CD14-positive monocyte (primary cell): ENCODE measurements around the gene AOPEP. TPM values are rescaled to one million over a fixed set of nuclear protein-coding genes. Genes with fewer than 3 reads are reported as not detected.

Experiments
- DNase-seq, 3 donors: peaks; one replicate each; pipeline ENCODE4 v3.0.0-alpha.2; 2011 to 2022
- H2AFZ ChIP-seq: 2 replicates; pipeline ENCODE4 v1.6.0; 2012; ENCODE audit warnings: mild to moderate bottlenecking, low read depth, low read length, inconsistent platforms; ENCODE audit not compliant: insufficient read depth, poor library complexity, severe bottlenecking
- H3K27ac ChIP-seq, 2 donors: 1 replicate in 1 of 2; 2 replicates in 1 of 2; pipeline ENCODE4 v1.5.1; 2012 to 2013; ENCODE audit warnings: low read length in 2 of 2, control low read depth in 1 of 2, inconsistent platforms in 1 of 2, low read depth in 1 of 2, mild to moderate bottlenecking in 1 of 2
- H3K27me3 ChIP-seq, 2 donors: one replicate each; pipeline versions ENCODE4 v1.6.0 to v1.6.1; 2011 to 2013; ENCODE audit warnings: low read length in 2 of 2; ENCODE audit not compliant: control insufficient read depth in 2 of 2, insufficient read depth in 2 of 2
- H3K36me3 ChIP-seq, 2 donors: replicated peaks in 1 of 2; 1 replicate in 1 of 2; 2 replicates in 1 of 2; pipeline versions ENCODE4 v1.5.1 to v1.6.1; 2012 to 2013; ENCODE audit warnings: low read length in 2 of 2, control low read depth in 1 of 2, inconsistent platforms in 1 of 2, mild to moderate bottlenecking in 1 of 2; ENCODE audit not compliant: insufficient read depth in 2 of 2, control insufficient read depth in 1 of 2
- H3K4me1 ChIP-seq, 2 donors: 1 replicate in 1 of 2; 2 replicates in 1 of 2; pipeline versions ENCODE4 v1.5.1 to v1.6.1; 2012 to 2013; ENCODE audit warnings: low read length in 2 of 2, control low read depth in 1 of 2, inconsistent platforms in 1 of 2, mild to moderate bottlenecking in 1 of 2, moderate library complexity in 1 of 2; ENCODE audit not compliant: insufficient read depth in 2 of 2, control insufficient read depth in 1 of 2
- H3K4me2 ChIP-seq: replicated peaks from 2 replicates; pipeline ENCODE3; 2012; ENCODE audit warnings: low read length, moderate library complexity, mild to moderate bottlenecking; ENCODE audit not compliant: poor library complexity, severe bottlenecking; ENCODE audit errors: extremely low read depth
- H3K4me3 ChIP-seq, 3 experiments: fragments of 200-600 bp in 1 of 3; sonication (generic) in 1 of 3; replicated peaks in 1 of 3; 1 replicate in 2 of 3; 2 replicates in 1 of 3; pipeline ENCODE4 v1.5.1; 2011 to 2013; ENCODE audit warnings: low read length in 3 of 3, mild to moderate bottlenecking in 3 of 3, control low read depth in 2 of 3, low read depth in 2 of 3, inconsistent platforms in 1 of 3, moderate library complexity in 1 of 3
- H3K79me2 ChIP-seq: 2 replicates; pipeline ENCODE4 v1.6.0; 2012; ENCODE audit warnings: mild to moderate bottlenecking, control low read depth, inconsistent platforms, low read length, moderate library complexity; ENCODE audit not compliant: insufficient read depth
- H3K9ac ChIP-seq: 2 replicates; pipeline ENCODE4 v1.6.0; 2017; ENCODE audit warnings: low read length, mild to moderate bottlenecking; ENCODE audit not compliant: insufficient read depth, poor library complexity, severe bottlenecking
- H3K9me3 ChIP-seq, 2 donors: replicated peaks in 1 of 2; 1 replicate in 1 of 2; 2 replicates in 1 of 2; pipeline versions ENCODE4 v1.5.1 to v1.6.1; 2012 to 2013; ENCODE audit warnings: low read length in 2 of 2, control low read depth in 1 of 2; ENCODE audit not compliant: control insufficient read depth in 1 of 2, insufficient read depth in 1 of 2
- H4K20me1 ChIP-seq: 2 replicates; pipeline ENCODE4 v1.6.0; 2012; ENCODE audit warnings: mild to moderate bottlenecking, low read length, control low read depth, moderate library complexity; ENCODE audit not compliant: insufficient read depth
- H3K27ac Mint-ChIP-seq, 7 donors: one replicate each; pipeline ENCODE4 v1.8.0; 2020; ENCODE audit warnings: mild to moderate bottlenecking in 7 of 7, mixed read lengths in 7 of 7, moderate library complexity in 6 of 7, inconsistent platforms in 2 of 7
- H3K27me3 Mint-ChIP-seq, 3 donors: one replicate each; pipeline ENCODE4 v1.8.0; 2021 to 2022; ENCODE audit warnings: low read depth in 3 of 3, mild to moderate bottlenecking in 3 of 3, mixed read lengths in 3 of 3, moderate library complexity in 3 of 3, inconsistent platforms in 1 of 3
- H3K36me3 Mint-ChIP-seq, 2 donors: one replicate each; pipeline ENCODE4 v1.8.0; 2020; ENCODE audit warnings: mixed read lengths in 2 of 2, inconsistent platforms in 1 of 2, mild to moderate bottlenecking in 1 of 2
- H3K4me1 Mint-ChIP-seq: one replicate; pipeline ENCODE4 v1.8.0; 2020; ENCODE audit warnings: mild to moderate bottlenecking, mixed read lengths
- H3K4me3 Mint-ChIP-seq, 2 donors: one replicate each; pipeline ENCODE4 v1.8.0; 2020; ENCODE audit warnings: mild to moderate bottlenecking in 2 of 2, mixed read lengths in 2 of 2, moderate library complexity in 1 of 2
- H3K9me3 Mint-ChIP-seq, 7 donors: one replicate each; pipeline ENCODE4 v1.8.0; 2020 to 2022; ENCODE audit warnings: mixed read lengths in 7 of 7, mild to moderate bottlenecking in 6 of 7, moderate library complexity in 6 of 7, inconsistent platforms in 2 of 7
- CTCF ChIP-seq: fragments of 200-600 bp; IDR thresholded peaks from one replicate; pipeline ENCODE4 v1.8.0; 2022; ENCODE audit warnings: antibody characterized with exemption, mild to moderate bottlenecking
- WGBS: methylation state at CpG from one replicate; pipeline ENCODE4 v1.1.5; 2013; ENCODE audit warnings: missing lambda C conversion rate; ENCODE audit not compliant: insufficient coverage; 5-methylcytosine and 5-hydroxymethylcytosine counted together
- intact Hi-C, 2 donors: fragments of 100-400 bp; cut with micrococcal nuclease; formaldehyde crosslinking; loops; one replicate each; pipeline versions ENCODE4 v1.15.0 to v1.15.1; 2023
- polyA plus RNA-seq, 3 donors: library from polyadenylated mRNA; depleted of rRNA in 1 of 3; unstranded in 2 of 3; stranded (reverse) in 1 of 3; fragments of 300-500 nt in 2 of 3; fragments of >200 nt in 1 of 3; fragmentation: Illumina TruSeq in 2 of 3; gene quantifications; 1 replicate in 2 of 3; 2 replicates in 1 of 3; pipeline ENCODE4 v1.2.3, GENCODE V29; 2012 to 2021

The AOPEP gene
- polyA plus RNA-seq, 3 donors = 3.0 to 4.1 (median 3.1) TPM

GRCh38 chr9:94851892-94852291 lies 125.4 kb downstream of the AOPEP start:
- DNase-seq = no peak
- H4K20me1 ChIP-seq = no peaks in the 10 kb centered on the region
- no peaks in the 10 kb centered on the region for H3K79me2 ChIP-seq
- no peaks in the 10 kb centered on the region for H3K36me3 ChIP-seq
- no peak overlapping the region for H2AFZ ChIP-seq
- H3K36me3 Mint-ChIP-seq = peaks cover 0 to 2% of the 10 kb centered on the region in 2 donors
- H3K4me3 ChIP-seq = no peak overlapping the region
- no peak for TF ChIP-seq CTCF
- no peaks in the 10 kb centered on the region for H3K4me1 Mint-ChIP-seq
- H3K4me2 ChIP-seq = no peak overlapping the region
- WGBS = 92% methylated on average over 2 of the region's 5 CpGs
- H3K9me3 Mint-ChIP-seq = no peaks in the 10 kb centered on the region
- no peak overlapping the region for H3K4me3 Mint-ChIP-seq
- H3K4me1 ChIP-seq = no peaks in the 10 kb centered on the region
- no peak overlapping the region for H3K27ac ChIP-seq
- no peak overlapping the region for H3K27ac Mint-ChIP-seq
- no peak overlapping the region for H3K9ac ChIP-seq
- H3K27me3 Mint-ChIP-seq = no peaks in the 10 kb centered on the region
- H3K9me3 ChIP-seq = no peaks in the 10 kb centered on the region
- H3K27me3 ChIP-seq = no peaks in the 10 kb centered on the region
- intact Hi-C loops = no loop called here

DNA sequence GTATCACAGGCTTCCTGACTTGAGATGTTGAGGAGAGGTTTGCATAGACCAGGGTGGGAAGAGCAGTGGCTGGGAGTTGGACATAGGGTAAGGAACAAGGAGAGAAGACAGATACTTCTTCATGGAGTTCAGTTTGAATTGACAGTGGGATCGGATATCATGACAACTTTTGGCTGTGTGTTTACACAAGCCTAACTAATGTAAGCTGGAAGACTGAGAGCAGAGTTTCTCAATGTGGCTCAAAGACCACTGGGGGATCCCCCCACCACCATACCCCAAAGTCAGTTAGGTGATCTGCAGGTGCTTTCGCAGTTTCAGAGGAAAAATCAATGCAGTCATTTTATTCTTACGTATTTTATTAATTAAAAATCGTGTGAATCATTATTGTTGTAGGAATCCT lies 125.9 kb downstream of the AOPEP start:
- no peak overlapping the region for H3K4me3 ChIP-seq
- no peaks in the 10 kb centered on the region for H3K36me3 ChIP-seq
- Mint-ChIP-seq H3K27me3 (no peaks in the 10 kb centered on the region), H3K9me3 (no peaks in the 10 kb centered on the region), H3K36me3 (peaks cover 0 to 2% of the 10 kb centered on the region in 2 donors), H3K27ac (no peak overlapping the region), H3K4me3 (no peak overlapping the region), H3K4me1 (no peaks in the 10 kb centered on the region)
- TF ChIP-seq CTCF = no peak
- no peak overlapping the region for H2AFZ ChIP-seq
- no peaks in the 10 kb centered on the region for H4K20me1 ChIP-seq
- H3K27me3 ChIP-seq = no peaks in the 10 kb centered on the region
- H3K4me1 ChIP-seq = no peaks in the 10 kb centered on the region
- H3K27ac ChIP-seq = no peak overlapping the region
- WGBS = no CpG with 5 or more reads among the region's 4 CpGs
- DNase-seq = no peak
- intact Hi-C loops = no loop called here
- no peak overlapping the region for H3K4me2 ChIP-seq
- H3K9ac ChIP-seq = no peak overlapping the region
- H3K9me3 ChIP-seq = no peaks in the 10 kb centered on the region
- H3K79me2 ChIP-seq = no peaks in the 10 kb centered on the region
